GM18907 (cell line): ENCODE results near the gene PSMD3.
"Not testable (repeated sequence)": the region's sequence is repeated elsewhere in the genome, so short reads cannot be mapped to it uniquely, and the experiment has no call there.

ENCODE experiments used
- ATAC-seq: cut with Tn5 transposase; IDR thresholded peaks from one replicate; pipeline ENCODE4 v1.9.1; 2021; ENCODE audit warnings: mild to moderate bottlenecking, moderate library complexity; ENCODE audit not compliant: unreplicated experiment

PSMD3 gene

GRCh38 chr17:39980351-39981206 lies at the start of gene PSMD3:
Gene PSMD3, plus strand, starts transcription at chr17:39980807. Its CDS starts 164 bp downstream, at chr17:39980971.
- ATAC-seq: peak; percentile 90

GRCh38 chr17:39933912-39934311 lies 46.7 kb upstream of the PSMD3 start:
- no peak for ATAC-seq

DNA sequence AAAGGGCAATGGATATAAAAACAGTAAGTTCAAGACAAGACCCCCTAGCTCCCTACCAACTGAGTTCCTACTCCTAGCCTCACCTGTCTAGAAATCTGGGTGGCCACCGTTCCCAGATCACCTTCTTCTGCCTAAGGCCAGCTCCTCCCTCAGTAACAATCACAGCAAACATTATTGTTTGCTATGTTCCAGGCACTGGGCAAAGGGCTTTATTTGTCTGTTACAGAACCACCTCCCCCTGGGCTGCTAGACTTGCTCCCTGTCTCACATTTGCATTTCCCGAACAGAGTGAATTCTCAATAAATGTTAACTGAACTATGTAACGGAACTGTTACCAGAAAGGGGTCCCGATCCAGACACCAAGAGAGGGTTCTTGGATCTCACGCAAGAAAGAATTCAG lies 46.3 kb upstream of the PSMD3 start:
- ATAC-seq: no peak

DNA sequence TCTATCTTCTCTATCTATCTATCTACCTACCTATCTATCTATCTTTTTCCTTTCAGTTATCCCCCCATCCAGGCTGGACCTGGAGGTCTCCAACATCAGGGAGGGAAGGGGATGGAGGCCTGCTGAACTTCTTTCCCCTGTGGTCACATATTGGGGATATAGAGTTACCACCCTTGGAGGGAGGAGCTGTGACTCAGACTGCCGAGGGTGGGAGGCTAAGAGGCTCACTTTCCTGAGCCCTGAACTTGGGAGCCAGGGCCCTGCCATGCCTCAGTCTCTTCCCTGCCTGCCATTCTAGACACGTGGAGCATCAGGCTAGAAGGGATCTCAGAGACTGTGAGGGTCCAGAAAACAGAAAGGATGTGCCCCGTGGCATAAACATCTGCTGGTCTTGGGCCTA lies 44.7 kb upstream of the PSMD3 start:
- ATAC-seq: no peak

GRCh38 chr17:39937447-39937846 lies 43.2 kb upstream of the PSMD3 start:
- no peak for ATAC-seq

DNA sequence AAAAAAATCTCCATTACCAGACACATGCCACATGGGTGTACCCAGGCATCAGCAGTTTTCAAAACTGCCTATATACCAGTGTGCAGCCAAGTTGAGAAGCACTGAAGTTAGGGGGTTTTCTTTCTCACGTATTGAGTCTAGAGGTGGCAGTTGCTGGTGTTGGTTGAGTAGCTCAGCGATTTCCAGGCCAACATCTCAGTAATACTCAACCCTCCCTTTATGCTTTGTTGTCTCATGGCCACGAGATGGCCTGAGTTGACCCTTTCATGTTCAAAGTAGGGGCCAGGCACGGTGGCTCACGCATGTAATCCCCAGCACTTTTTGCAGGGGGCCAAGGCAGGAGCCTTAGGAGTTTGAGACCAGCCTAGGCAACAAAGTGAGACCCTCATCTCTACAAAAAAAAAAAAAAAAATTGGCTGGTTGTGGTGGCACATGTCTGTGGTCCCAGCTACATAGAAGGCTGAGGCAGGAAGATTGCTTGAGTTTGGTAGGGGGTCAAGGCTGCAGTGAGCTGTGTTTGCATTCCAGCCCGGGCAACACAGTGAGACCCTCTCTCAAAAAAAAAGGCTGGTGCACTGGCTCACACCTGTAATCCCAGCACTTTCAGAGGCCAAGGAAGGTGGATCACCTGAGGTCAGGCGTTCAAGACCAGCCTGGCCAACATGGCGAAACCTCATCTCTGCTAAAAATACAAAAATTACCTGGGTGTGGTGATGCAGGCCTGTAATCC lies 42.3 kb upstream of the PSMD3 start:
- ATAC-seq: peak; percentile 41

- no peak for ATAC-seq
Measured at GRCh38 chr17:39939106-39939505, 41.5 kb upstream of the PSMD3 start.

- peak; percentile 66 for ATAC-seq
Measured at GRCh38 chr17:39939588-39940419, 40.8 kb upstream of the PSMD3 start.

DNA sequence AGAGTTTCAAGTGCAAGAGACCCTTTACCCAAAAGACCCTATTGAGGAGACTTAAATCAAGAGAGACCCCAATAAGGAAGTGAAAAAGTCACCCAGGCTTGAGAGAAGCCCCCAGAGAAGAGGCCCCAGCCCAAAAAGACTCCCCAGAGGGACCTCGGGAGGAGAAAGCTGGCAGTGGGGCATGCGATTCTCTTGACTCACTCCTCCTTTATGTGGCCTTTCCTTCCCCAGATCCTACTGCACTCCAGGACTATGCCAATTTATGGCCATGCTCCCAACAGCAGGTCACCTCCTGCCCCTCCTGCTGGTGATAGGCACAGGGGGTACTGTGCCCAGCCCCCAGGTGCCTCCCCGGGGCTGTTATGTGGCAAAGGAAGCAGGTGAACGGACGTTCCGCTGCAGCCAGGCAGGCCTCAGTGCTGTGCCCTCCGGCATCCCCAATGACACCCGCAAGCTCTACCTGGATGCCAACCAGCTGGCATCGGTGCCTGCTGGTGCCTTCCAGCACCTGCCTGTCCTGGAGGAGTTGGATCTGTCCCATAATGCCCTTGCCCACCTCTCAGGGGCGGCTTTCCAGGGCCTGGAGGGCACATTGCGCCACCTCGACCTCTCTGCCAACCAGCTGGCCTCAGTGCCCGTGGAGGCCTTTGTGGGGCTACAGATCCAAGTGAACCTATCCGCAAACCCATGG lies 36.8 kb upstream of the PSMD3 start:
- ATAC-seq: no peak

- no peak for ATAC-seq
Measured at GRCh38 chr17:39944393-39944711, 36.3 kb upstream of the PSMD3 start.

DNA sequence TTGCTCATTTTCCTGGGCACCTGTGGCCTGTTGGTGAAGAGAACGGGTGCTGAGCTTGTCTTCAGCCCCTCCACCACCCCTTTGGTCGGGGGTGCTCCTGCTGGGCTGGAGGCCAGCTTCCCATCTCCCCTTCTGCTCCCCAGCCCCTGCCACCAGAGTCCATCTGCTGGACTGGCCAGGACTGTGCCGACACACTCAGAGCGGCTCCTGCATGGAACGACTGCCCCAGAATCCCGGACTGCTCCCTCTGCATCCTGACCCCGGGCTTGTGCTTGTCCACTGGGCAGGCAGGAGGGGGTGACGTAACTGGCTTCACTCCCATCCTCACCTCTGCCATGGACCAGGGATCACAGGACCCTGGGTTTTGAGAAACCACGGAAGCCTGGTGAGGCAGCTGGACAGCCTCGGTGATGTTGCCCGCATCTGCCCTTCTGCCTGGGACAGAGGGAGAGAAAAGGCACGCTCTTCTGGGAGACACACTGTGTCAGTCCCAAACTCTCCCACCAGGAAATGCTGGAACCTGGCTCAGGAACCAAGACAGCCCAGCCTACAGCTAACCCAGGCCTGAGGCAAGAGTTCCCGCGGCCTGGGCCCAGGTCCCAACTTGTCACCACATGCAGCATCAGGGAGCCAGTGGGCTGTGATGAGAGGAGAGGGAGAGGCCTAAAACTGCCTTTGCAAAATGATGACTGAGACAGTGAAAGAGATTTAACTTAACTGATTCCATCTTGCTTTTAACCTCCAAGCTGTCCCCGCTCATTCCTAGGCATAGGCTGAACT lies 33.9 kb upstream of the PSMD3 start:
- ATAC-seq: no peak

DNA sequence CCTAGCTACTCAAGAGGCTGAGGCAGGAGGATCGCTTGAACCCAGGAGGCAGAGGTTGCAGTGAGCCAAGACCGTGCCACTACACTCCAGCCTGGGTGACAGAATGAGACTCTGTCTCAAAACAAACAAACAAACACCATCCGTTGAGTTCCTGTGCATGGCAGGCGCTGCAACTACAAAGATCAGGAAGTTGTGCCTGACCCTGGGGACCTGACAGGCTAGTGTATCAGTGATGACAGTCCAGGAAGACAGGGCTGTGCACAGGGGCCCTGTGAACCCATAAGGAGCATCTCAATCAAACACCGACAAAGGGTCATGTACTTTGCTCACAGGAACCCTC lies 32.1 kb upstream of the PSMD3 start:
- ATAC-seq: not testable (repeated sequence)

- ATAC-seq: no peak
Measured at GRCh38 chr17:39949028-39949427, 31.6 kb upstream of the PSMD3 start.

DNA sequence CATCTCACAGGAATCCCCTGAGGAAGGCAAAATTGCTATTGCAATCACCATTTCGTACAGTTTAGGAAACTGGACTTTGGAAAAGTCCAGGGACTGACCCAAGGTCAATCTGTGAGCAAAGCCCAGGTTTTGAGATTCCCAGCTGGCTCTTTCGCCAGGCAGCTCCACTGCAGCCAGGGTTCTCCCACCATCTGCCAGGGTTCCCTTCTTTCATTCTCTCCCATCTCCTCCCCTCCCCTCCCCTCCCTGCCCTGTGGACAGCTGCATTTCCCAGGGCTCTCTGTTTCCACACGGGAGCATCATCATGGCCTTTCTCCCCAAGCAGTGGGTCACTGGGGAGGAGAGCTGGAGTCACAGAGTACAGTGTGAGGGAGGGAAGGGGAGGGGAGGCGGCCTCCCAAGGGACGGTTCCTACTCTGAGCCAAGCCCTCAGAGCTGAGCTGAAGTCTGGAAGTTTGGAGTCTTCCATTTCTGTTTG lies 29.7 kb upstream of the PSMD3 start:
- ATAC-seq: no peak

DNA sequence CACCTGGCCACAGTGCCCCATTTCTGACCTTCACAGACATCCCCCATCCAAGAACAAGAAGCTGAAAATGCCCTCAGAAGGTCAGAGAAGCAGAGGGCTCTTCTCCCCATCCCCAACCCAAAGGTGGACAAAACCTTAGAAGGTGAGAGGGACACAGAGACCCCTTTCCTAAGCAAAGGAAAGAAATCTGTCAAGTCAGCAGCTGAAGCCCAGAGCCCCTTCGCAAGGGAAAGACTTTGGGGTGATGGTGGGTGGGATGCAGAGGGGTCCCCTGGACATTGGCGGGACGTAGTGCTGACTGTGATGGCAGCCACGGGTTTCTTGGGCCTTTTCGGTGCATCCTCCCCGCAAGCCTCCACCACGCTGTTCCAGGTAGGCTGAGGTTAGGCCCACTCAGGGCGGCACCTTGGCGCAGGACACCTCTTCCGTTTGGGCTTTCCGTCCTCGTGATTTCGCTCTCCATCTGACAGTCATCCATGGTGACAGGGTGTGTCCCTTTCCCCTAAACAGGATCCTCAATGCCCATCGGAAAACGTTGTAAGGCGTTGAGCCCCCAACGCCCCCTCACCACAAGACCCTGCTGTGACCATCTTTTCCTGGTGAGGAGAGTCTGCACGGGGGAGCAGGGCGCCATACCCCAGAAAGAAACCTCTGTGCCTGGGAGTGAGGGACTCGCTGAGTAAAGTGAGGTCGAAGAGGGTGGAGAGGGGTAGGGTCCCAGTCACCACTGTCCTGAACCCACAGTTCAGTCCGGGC lies 28.5 kb upstream of the PSMD3 start:
- peak; percentile 5 for ATAC-seq

- peak; percentile 67 for ATAC-seq
Measured at GRCh38 chr17:39952680-39953470, 27.7 kb upstream of the PSMD3 start.

GRCh38 chr17:39953471-39953888 lies 27.1 kb upstream of the PSMD3 start:
- peak; percentile 5 for ATAC-seq

DNA sequence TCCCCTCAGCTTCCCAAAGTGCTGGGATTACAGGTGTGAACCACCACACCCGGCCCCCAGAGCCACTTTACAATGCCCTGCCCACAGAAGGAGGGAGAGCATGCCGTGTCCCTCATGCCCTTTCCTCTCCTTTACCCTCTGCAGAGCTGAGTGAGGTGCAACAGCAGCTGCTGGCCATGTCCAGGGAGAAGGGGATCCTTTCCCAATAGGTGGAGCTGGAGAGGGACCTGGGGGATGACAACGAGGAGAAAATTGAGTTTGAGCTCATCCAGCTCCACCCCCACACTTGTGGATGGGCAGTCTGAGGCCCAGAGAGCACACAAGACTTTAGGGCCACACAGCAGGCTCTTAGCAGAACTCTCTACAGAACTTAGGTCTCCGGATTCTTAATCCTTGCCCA lies 25.7 kb upstream of the PSMD3 start:
- no peak for ATAC-seq
